Measurements from ENCODE around the gene PARD3. TPM values are rescaled to one million over a fixed set of nuclear protein-coding genes. Genes with fewer than 3 reads are reported as not detected.

Gene PARD3
- total RNA-seq, 1 experiment from 2014 or later: 29.7 TPM

- DNase-seq (ENCODE audit: low read depth): no peak
Measured at GRCh38 chr10:34164029-34164428, 651.1 kb downstream of the PARD3 start.

GRCh38 chr10:34163075-34163905 lies 651.8 kb downstream of the PARD3 start:
- DNase-seq (ENCODE audit: low read depth): peak; percentile 16

- no peak for DNase-seq (ENCODE audit: low read depth)
Measured at GRCh38 chr10:34161777-34162370, 653.2 kb downstream of the PARD3 start.

- no peak for DNase-seq (ENCODE audit: low read depth)
Measured at GRCh38 chr10:34160595-34160994, 654.5 kb downstream of the PARD3 start.

- no peak for DNase-seq (ENCODE audit: low read depth)
Measured at GRCh38 chr10:34157501-34157900, 657.6 kb downstream of the PARD3 start.

- DNase-seq (ENCODE audit: low read depth): no peak
Measured at GRCh38 chr10:34156781-34157425, 658.2 kb downstream of the PARD3 start.

- DNase-seq (ENCODE audit: low read depth): no peak
Measured at GRCh38 chr10:34155812-34156211, 659.3 kb downstream of the PARD3 start.

GRCh38 chr10:34154383-34154900 lies 660.7 kb downstream of the PARD3 start:
- DNase-seq (ENCODE audit: low read depth): no peak

GRCh38 chr10:34153663-34154382 lies 661.3 kb downstream of the PARD3 start:
- no peak for DNase-seq (ENCODE audit: low read depth)

- DNase-seq (ENCODE audit: low read depth): no peak
Measured at GRCh38 chr10:34152434-34152833, 662.7 kb downstream of the PARD3 start.

GRCh38 chr10:34151931-34152330 lies 663.2 kb downstream of the PARD3 start:
- no peak for DNase-seq (ENCODE audit: low read depth)

- no peak for DNase-seq (ENCODE audit: low read depth)
Measured at GRCh38 chr10:34151481-34151880, 663.6 kb downstream of the PARD3 start.

- DNase-seq (ENCODE audit: low read depth): no peak
Measured at GRCh38 chr10:34150103-34150502, 665.0 kb downstream of the PARD3 start.

GRCh38 chr10:34148305-34148657 lies 666.8 kb downstream of the PARD3 start:
- DNase-seq (ENCODE audit: low read depth): no peak

GRCh38 chr10:34147641-34148304 lies 667.3 kb downstream of the PARD3 start:
- no peak for DNase-seq (ENCODE audit: low read depth)

- DNase-seq (ENCODE audit: low read depth): peak; percentile 17
Measured at GRCh38 chr10:34145715-34146114, 669.4 kb downstream of the PARD3 start.

- DNase-seq (ENCODE audit: low read depth): no peak
Measured at GRCh38 chr10:34143466-34143865, 671.6 kb downstream of the PARD3 start.

- no peak for DNase-seq (ENCODE audit: low read depth)
Measured at GRCh38 chr10:34141032-34141680, 673.9 kb downstream of the PARD3 start.

GRCh38 chr10:34139559-34139958 lies 675.5 kb downstream of the PARD3 start:
- DNase-seq (ENCODE audit: low read depth): peak; percentile 8

- no peak for DNase-seq (ENCODE audit: low read depth)
Measured at GRCh38 chr10:34137955-34138354, 677.1 kb downstream of the PARD3 start.

- no peak for DNase-seq (ENCODE audit: low read depth)
Measured at GRCh38 chr10:34137201-34137600, 677.9 kb downstream of the PARD3 start.

Data from Daoy (cell line).